OCI-LY7 (cell line): ENCODE measurements around the gene TCP10L. TPM values are rescaled to one million over a fixed set of nuclear protein-coding genes. Genes with fewer than 3 reads are reported as not detected.
"Not testable (repeated sequence)": the region's sequence is repeated elsewhere in the genome, so short reads cannot be mapped to it uniquely, and the experiment has no call there.

Experiments used
- BruUV-seq: library from RNA; stranded (reverse); fragments of 400-500 nt; replicated peaks from 2 replicates; lab custom pipeline; 2021; lab: Mats Ljungman, UMichigan
- CTCF ChIA-PET: fragments of 300-600 bp; sonication (Branson Sonifier 250); formaldehyde crosslinking; loops from one replicate; lab custom pipeline; 2022; ENCODE audit warnings: antibody characterized with exemption; ENCODE audit not compliant: unreplicated experiment; lab: Charles Lee
- POLR2A ChIA-PET: fragments of 300-600 bp; sonication (Branson Sonifier 250); formaldehyde crosslinking; loops from one replicate; lab custom pipeline; 2022; ENCODE audit warnings: antibody characterized with exemption; lab: Charles Lee
- DNase-seq: peaks from one replicate; pipeline ENCODE4 v3.0.0-alpha.2; 2015; ENCODE audit warnings: low spot score
- H2AFZ ChIP-seq: fragments of 200-600 bp; sonication (generic), shearing (Covaris generic); 2 replicates; pipeline ENCODE4 v1.6.1; 2014; ENCODE audit warnings: mild to moderate bottlenecking, antibody characterized with exemption, low read length, moderate library complexity
- H3K27ac ChIP-seq: fragments of 200-600 bp; sonication (generic); 2 replicates; pipeline ENCODE4 v1.5.1; 2014; ENCODE audit warnings: mixed run types, low read depth, mild to moderate bottlenecking, moderate library complexity, low read length, inconsistent platforms; ENCODE audit not compliant: poor library complexity, severe bottlenecking
- H3K36me3 ChIP-seq: fragments of 200-600 bp; sonication (generic); 2 replicates; pipeline ENCODE4 v1.6.1; 2014; ENCODE audit warnings: mild to moderate bottlenecking, antibody characterized with exemption, low read length, moderate library complexity, mixed read lengths; ENCODE audit not compliant: insufficient read depth
- H3K4me1 ChIP-seq: fragments of 200-600 bp; sonication (generic); 2 replicates; pipeline ENCODE4 v1.5.1; 2014; ENCODE audit warnings: mild to moderate bottlenecking, low read length; ENCODE audit not compliant: insufficient read depth, poor library complexity, severe bottlenecking
- H3K4me2 ChIP-seq: fragments of 200-600 bp; sonication (generic); 2 replicates; pipeline ENCODE4 v1.6.1; 2014; ENCODE audit warnings: mild to moderate bottlenecking, low read length
- H3K4me3 ChIP-seq: fragments of 200-600 bp; sonication (generic); 2 replicates; pipeline ENCODE4 v1.5.1; 2014; ENCODE audit warnings: mild to moderate bottlenecking, low read depth, low read length; ENCODE audit not compliant: poor library complexity, severe bottlenecking
- H3K79me2 ChIP-seq: fragments of 200-600 bp; sonication (generic); 2 replicates; pipeline ENCODE4 v1.6.1; 2016; ENCODE audit warnings: low read depth, mild to moderate bottlenecking, low read length, moderate library complexity, mixed read lengths; ENCODE audit not compliant: insufficient read depth
- H3K9me2 ChIP-seq: fragments of 200-600 bp; sonication (generic); 2 replicates; pipeline ENCODE4 v1.6.1; 2016; ENCODE audit warnings: mild to moderate bottlenecking, low read length, mixed read lengths; ENCODE audit not compliant: insufficient read depth
- H3K9me3 ChIP-seq: fragments of 200-600 bp; sonication (generic); 2 replicates; pipeline ENCODE4 v1.6.1; 2014; ENCODE audit warnings: mild to moderate bottlenecking, mixed run types, low read length, mixed read lengths
- H4K20me1 ChIP-seq: fragments of 200-600 bp; sonication (generic); 2 replicates; pipeline ENCODE4 v1.6.1; 2014; ENCODE audit warnings: mild to moderate bottlenecking, antibody characterized with exemption, low read length, moderate library complexity, mixed read lengths; ENCODE audit not compliant: insufficient read depth
- EZH2phosphoT487 ChIP-seq: fragments of 200-600 bp; sonication (generic); IDR thresholded peaks from 2 replicates; pipeline ENCODE4 v1.6.1; 2018; ENCODE audit warnings: low read depth, borderline replicate concordance, mild to moderate bottlenecking, mixed run types, antibody characterized with exemption, low read length, moderate library complexity, mixed read lengths
- intact Hi-C: fragments of 100-400 bp; cut with micrococcal nuclease; formaldehyde crosslinking; loops from one replicate; pipeline ENCODE4 v1.10.0; 2022; ENCODE audit not compliant: unreplicated experiment
- total RNA-seq, 2 experiments: library from RNA; depleted of rRNA in 1 of 2; stranded (reverse); fragments of >200 nt in 1 of 2; shearing (Covaris generic) in 1 of 2; gene quantifications; 2 replicates each; pipeline ENCODE4 v1.2.3, GENCODE V29; 2014 to 2022
- TF ChIP-seq, protein P1 (sequence below): fragments of 200-600 bp; sonication (generic); conservative IDR thresholded peaks from 2 replicates; pipeline ENCODE4 v1.5.1; 2014; ENCODE audit warnings: mild to moderate bottlenecking, antibody characterized with exemption, low read length, moderate library complexity, mixed read lengths

TCP10L gene
- total RNA-seq, 2 experiments from 2014 or later: 0.63 to 3.9 TPM

- H2AFZ ChIP-seq: no peak overlapping the region
- ChIA-PET CTCF (no interaction called here), POLR2A (no interaction called here)
- H4K20me1 ChIP-seq: no peaks in the 10 kb centered on the region
- H3K27ac ChIP-seq: no peak overlapping the region
- intact Hi-C loops: no loop called here
- no peak for TF ChIP-seq EZH2phosphoT487
- TF ChIP-seq, protein P1, sequence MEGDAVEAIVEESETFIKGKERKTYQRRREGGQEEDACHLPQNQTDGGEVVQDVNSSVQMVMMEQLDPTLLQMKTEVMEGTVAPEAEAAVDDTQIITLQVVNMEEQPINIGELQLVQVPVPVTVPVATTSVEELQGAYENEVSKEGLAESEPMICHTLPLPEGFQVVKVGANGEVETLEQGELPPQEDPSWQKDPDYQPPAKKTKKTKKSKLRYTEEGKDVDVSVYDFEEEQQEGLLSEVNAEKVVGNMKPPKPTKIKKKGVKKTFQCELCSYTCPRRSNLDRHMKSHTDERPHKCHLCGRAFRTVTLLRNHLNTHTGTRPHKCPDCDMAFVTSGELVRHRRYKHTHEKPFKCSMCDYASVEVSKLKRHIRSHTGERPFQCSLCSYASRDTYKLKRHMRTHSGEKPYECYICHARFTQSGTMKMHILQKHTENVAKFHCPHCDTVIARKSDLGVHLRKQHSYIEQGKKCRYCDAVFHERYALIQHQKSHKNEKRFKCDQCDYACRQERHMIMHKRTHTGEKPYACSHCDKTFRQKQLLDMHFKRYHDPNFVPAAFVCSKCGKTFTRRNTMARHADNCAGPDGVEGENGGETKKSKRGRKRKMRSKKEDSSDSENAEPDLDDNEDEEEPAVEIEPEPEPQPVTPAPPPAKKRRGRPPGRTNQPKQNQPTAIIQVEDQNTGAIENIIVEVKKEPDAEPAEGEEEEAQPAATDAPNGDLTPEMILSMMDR: no peak
- H3K36me3 ChIP-seq: no peaks in the 10 kb centered on the region
- BruUV-seq: no TSS peak
- no peak for DNase-seq
- H3K9me2 ChIP-seq: no peaks in the 10 kb centered on the region
- H3K4me1 ChIP-seq: no peaks in the 10 kb centered on the region
- no peak overlapping the region for H3K4me2 ChIP-seq
- H3K9me3 ChIP-seq: no peaks in the 10 kb centered on the region
- H3K4me3 ChIP-seq: no peak overlapping the region
- no peaks in the 10 kb centered on the region for H3K79me2 ChIP-seq
Observed at GRCh38 chr21:32562915-32563314, 22.4 kb downstream of the TCP10L start.

DNA sequence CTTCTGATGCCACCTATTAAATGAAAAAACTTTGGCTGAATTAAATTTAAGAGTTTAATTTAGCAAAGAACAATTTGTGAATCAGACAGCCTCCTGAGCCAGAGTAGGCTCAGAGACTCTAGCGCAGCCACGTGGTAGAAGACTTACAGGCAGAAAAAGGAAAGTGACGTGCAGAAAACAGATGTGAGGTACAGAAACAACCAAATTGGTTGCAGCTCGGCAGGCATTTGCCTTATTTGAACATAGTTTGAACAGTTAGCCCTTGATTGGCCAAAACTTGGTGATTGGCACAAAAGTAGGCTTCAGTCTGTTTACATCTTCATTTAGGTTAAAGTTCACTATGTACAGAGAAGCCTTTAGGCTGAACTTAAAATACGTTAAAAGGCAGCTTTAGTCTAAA lies 22.9 kb downstream of the TCP10L start:
- no peaks in the 10 kb centered on the region for H4K20me1 ChIP-seq
- no peaks in the 10 kb centered on the region for H3K36me3 ChIP-seq
- H3K4me2 ChIP-seq: no peak overlapping the region
- no peaks in the 10 kb centered on the region for H3K9me3 ChIP-seq
- intact Hi-C loops: no loop called here
- BruUV-seq: no TSS peak
- TF ChIP-seq EZH2phosphoT487: no peak
- TF ChIP-seq, protein P1: no peak
- no peak overlapping the region for H3K27ac ChIP-seq
- no peaks in the 10 kb centered on the region for H3K9me2 ChIP-seq
- H2AFZ ChIP-seq: no peak overlapping the region
- H3K4me1 ChIP-seq: no peaks in the 10 kb centered on the region
- no peaks in the 10 kb centered on the region for H3K79me2 ChIP-seq
- POLR2A ChIA-PET: no interaction called here
- CTCF ChIA-PET: no interaction called here
- H3K4me3 ChIP-seq: no peak overlapping the region
- DNase-seq: no peak

GRCh38 chr21:32561476-32561875 lies 23.8 kb downstream of the TCP10L start:
- POLR2A ChIA-PET: interaction anchor here (0.9 kb wide), 2 partner anchors 11 to 19 kb away, joined by 3 to 4 read pairs; no protein-coding TSS in a partner anchor
- intact Hi-C loops: not testable (repeated sequence)

More at GRCh38 chr21:32561476-32561875, 23.8 kb downstream of the TCP10L start:
- H3K27ac ChIP-seq, H3K9me2 ChIP-seq, H3K9me3 ChIP-seq, DNase-seq, H3K4me3 ChIP-seq, H3K4me1 ChIP-seq, H4K20me1 ChIP-seq, H3K4me2 ChIP-seq, H3K79me2 ChIP-seq, CTCF ChIA-PET, BruUV-seq, H3K36me3 ChIP-seq, H2AFZ ChIP-seq: not testable (repeated sequence)
